HPDE6-E6E7 (cell line): ENCODE data around the gene SMCO2.
A peak's percentile ranks its signal among the peaks of the same experiment; 100 is the strongest.
"Not testable (repeated sequence)": the region's sequence is repeated elsewhere in the genome, so short reads cannot be mapped to it uniquely, and the experiment has no call there.

Source experiments
- DNase-seq: peaks from one replicate; pipeline ENCODE4 v3.0.0; 2011; ENCODE audit warnings: missing footprints; ENCODE audit errors: extremely low spot score

Gene SMCO2

GRCh38 chr12:27524839-27525753 is 78.6 kb downstream of the SMCO2 start:
- DNase-seq: no peak

DNA sequence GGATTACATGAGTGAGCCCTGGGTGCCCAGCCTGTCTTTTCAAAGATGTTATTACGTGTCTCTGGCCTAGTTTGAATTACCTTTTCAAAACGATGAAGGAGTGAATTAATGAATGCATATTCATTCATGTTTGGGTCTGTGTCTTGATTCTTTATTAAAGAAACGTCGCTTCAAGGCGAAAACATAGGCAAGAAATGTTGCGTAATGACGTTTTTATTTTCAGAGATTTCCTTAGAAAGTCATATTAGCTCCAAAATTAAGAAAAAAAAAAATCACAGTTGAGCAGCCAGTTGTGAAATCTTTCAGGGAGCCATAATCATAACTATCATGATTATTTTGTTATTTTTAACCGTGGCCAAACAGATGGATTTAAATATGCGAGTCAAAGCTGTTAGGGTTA is 81.0 kb downstream of the SMCO2 start:
- no peak for DNase-seq

DNA sequence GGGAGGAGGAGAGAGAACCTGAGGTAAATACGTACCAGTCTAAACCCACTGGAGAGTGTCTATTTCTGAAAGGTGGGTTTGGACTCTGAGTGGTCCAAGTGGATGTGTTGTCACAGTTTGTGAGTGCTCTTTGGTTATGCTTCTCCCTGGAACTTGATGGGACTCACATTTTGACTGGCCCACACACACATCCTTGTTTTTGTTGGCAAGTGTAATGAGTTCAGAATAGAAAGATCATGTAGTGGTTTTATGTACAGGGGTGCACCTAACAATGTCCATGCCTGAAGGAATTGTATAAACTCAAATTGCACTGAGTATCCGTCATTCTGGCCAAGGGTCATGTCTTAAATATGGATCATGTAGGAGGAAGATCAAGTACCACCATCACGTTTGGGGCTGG is 82.3 kb downstream of the SMCO2 start:
- no peak for DNase-seq

DNA sequence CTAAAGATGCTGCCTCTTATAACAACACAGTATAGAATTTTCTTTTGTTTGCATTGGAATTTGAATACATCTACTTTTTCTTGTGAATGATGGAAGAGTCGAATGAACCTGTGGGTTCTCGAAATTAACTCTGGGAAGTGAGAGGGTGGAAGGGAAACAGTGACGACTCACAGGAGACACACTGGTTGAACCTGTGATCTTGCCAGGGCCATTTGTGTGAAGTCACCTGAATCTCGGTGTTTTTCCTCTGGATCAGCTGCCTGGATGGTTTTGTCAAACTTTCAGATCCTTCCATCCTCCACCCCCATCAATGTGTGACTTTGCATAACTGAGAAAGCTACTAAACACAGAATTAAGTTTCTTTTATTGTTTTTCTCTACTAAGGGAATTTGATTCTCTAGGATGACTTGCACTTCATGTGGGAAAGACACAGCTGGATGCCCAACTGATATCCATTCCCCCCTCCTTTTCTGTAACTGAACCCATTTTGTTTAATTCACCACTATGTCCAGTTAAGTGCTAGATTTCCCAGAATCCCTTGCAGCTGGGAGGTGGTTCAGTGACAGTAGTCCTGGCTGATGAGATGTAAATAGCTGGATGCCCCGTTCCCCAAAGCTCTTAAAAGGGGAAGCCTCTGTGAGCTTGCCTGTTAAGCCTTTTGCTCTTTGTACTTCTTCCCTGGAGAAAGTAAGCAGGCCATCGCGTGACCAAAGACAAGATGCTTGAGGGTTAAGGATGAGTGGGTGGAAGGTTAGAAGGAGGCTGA is 83.8 kb downstream of the SMCO2 start:
- no peak for DNase-seq

- DNase-seq: no peak
Observed at GRCh38 chr12:27531896-27532295, 85.4 kb downstream of the SMCO2 start.

DNA sequence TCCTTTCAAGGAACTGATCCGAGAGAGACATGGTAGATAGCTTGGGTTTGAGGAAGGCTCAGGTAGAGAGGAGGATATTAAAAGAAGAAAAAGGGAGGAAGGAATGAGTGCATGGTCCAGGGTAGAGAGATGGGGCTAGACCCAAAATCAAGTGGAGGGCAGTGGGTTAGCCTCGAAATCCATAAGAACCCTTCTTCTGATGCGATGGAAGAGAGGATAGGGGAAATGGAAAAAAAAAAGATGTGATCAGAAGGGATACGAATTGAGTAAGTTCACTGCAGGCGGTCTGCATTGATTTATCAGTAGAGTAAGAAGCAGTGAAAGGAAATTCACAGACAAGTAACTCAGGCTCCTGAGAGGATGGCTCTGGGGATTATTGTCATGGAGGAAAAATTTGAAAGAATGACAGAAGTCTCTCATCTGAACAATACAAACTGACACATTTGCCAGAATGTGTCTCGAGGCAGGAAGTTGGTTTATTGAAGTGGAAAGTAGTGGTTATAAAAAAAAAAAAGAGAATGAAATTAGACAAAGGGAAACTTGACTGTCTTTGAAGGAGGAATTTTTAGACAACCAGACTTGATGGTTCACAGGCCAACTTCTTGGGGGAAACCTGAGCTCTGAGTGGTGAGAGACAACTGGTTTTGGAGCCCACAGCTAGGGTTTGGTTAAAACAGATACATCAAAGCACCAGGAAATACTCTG is 87.7 kb downstream of the SMCO2 start:
- no peak for DNase-seq

- no peak for DNase-seq
Observed at GRCh38 chr12:27534765-27535161, 88.2 kb downstream of the SMCO2 start.

DNA sequence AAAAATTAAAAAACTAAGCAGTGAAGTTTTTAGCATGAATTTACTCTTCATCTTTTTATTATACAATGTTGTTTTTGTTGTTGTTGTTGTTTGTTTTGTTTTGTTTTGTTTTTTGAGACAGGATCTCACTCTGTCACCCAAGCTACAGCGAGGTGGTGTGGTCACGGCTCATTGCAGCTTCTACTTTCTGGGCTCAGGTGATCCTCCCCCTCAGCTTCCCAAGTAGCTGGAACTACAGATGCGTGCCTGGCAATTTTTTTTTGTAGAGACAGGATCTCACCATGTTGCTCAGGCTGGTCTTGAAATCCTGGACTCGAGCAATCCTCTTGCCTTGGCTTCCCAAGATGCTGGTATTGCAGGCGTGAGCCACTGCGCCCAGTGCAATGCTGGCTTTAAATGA is 88.8 kb downstream of the SMCO2 start:
- DNase-seq: no peak

GRCh38 chr12:27537855-27538675 is 91.5 kb downstream of the SMCO2 start:
- no peak for DNase-seq

GRCh38 chr12:27539191-27539631 is 92.7 kb downstream of the SMCO2 start:
- no peak for DNase-seq

DNA sequence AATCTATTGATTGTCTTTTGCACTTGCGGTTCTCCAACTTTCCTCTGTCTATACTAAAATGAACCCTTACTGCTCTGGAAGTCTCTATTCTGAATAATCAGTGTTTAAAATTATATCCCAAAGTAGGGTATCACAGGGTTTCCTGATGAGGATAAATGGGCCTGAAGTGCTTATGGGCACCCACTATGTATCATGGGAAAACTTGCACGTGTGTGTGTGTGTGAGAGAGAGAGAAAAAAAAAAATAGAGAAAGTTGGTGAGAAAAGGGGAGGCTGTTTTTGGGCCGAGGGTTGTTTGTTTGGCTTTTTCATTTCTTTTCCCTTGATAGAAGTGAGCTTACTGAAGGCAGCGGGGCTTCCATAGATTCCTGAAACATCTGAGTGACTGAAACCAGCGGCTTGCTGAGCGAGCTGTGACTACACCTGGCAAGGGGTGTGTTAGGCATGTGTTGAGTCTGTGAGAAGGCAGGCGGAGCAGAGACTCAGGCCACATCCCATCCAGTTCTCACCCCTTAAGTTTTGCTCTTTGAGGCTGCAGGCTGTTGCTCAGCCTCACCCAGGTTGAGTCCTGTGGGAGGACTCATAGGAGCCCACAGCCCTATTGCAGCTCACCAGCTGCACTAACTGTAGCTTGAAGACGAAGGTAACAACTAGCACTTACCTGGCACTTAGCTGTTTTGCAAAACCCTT is 94.6 kb downstream of the SMCO2 start:
- DNase-seq: peak; percentile 48

- DNase-seq: peak; percentile 34
Observed at GRCh38 chr12:27542628-27543027, 96.1 kb downstream of the SMCO2 start.

DNA sequence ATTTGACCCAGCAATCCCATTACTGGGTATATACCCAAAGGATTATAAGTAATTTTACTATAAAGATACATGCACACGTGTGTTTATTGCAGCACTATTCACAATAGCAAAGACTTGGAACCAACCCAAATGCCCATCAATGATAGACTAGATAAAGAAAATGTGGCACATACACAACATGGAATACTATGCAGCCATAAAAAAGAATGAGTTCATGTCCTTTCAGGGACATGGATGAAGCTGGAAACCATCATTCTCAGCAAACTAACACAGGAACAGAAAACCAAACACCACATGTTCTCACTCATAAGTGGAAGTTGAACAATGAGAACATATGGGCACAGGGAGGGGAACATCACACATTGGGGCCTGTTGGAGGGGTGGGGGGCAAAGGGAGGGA is 98.3 kb downstream of the SMCO2 start:
- not testable (repeated sequence) for DNase-seq

DNA sequence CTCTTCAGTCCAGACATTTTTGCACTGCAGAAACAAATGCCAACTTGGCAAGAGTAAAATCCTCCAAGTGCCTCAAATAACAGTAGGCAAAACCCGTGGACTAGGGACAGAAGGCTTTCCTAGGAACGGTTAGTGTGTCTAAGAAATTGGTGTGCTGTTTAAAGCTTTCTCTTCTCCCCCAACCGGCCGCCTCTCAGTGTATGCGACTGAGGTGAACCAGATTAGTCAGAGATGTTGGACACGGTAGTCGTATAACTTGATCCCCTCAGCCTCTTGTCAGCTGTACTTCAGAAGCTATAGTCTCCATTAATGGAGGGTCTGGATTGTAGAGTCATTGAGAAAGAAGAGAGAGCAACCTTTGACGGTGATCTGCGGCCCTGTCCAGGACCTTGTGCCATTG is 99.1 kb downstream of the SMCO2 start:
- DNase-seq: no peak

GRCh38 chr12:27547592-27547991 is 101.1 kb downstream of the SMCO2 start:
- DNase-seq: no peak

- no peak for DNase-seq
Observed at GRCh38 chr12:27548301-27549199, 102.0 kb downstream of the SMCO2 start.

GRCh38 chr12:27549236-27549800 is 102.8 kb downstream of the SMCO2 start:
- DNase-seq: peak; percentile 63

DNA sequence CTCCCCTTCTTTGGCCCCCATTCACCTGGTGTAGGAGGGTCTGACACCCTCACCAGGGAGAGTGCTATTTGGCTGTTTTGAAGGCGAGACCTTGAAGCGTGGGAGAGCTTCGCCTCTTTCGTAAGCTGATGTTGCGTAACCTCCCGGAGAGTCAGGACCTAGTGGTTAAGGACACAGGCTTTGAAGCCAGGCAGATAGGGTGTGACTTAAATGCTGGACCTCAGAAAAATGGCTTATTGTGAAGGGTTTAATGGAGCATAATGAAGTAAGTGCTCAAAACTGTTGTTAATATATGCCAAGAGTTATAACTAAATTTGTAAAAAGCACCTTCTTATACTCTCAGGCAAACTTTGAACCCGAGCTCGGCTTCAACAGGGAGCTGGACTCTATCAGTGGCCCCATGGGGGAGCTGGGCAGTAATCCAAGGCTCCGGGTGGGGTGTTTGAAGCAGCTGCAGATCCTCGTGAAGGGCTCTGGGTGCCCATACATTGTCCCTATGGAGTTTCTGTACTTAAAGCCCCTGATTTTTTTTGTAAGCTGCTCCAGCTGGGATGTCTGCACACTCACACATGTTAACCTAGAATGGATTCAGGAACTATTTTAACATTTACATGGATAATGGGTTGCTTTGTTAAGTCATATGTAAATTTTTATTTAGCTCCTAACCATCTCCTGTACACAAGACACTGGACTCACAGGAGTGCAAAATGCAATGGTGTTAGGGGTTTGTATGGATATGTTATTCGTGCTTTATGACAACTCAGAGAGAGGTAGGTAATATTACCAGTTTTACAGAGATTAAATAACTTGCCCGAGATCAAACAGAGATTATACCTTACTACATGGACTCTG is 103.5 kb downstream of the SMCO2 start:
- DNase-seq: peak; percentile 69

GRCh38 chr12:27550653-27550975 is 104.1 kb downstream of the SMCO2 start:
- no peak for DNase-seq
